ENCODE results near the gene ST7L.
A peak's percentile ranks its signal among the peaks of the same experiment; 100 is the strongest.
"Not testable (repeated sequence)": the region's sequence is repeated elsewhere in the genome, so short reads cannot be mapped to it uniquely, and the experiment has no call there.

ST7L gene, protein sequence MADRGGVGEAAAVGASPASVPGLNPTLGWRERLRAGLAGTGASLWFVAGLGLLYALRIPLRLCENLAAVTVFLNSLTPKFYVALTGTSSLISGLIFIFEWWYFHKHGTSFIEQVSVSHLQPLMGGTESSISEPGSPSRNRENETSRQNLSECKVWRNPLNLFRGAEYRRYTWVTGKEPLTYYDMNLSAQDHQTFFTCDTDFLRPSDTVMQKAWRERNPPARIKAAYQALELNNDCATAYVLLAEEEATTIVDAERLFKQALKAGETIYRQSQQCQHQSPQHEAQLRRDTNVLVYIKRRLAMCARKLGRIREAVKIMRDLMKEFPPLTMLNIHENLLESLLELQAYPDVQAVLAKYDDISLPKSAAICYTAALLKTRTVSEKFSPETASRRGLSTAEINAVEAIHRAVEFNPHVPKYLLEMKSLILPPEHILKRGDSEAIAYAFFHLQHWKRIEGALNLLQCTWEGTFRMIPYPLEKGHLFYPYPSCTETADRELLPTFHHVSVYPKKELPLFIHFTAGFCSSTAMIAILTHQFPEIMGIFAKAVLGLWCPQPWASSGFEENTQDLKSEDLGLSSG

DNA sequence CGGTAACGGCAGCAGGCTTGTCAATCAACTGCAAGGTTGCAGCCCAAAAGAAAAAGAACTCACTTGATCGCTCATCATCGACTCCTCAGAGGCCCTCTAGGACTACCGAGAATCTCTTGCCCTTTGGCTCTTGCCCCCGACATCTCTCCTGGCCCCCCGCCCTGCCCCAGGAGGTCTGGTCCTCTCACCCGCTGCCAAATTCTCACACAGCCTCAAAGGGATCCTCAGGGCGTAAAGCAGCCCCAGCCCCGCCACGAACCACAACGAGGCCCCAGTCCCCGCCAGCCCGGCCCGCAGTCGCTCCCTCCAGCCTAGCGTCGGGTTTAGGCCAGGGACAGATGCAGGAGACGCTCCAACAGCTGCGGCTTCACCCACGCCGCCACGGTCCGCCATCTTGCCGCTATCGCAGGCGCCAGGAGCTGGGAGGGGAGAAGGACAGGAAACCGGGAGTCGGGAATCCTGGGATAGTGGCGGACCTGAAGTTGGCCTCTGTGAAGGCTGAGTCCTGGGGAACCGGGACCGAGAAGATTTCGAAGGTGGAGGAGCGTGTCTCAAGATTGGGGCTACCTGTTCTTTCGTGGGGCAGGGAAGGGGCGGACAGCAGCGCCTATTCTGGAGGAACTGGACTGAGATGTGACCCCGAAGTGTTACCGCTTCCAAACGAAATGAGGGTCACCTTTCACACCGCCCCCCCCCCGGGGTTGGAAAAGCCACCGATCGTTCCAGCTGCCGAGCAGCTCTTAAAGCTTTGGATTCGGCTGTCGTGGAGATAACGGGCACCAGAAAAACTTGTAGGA lies at the start of gene ST7L:
Gene ST7L, minus strand, starts transcription at position 421 of the 797 bp plus-strand sequence. Its CDS starts 28 bp downstream, at position 393.
- H3K27ac ChIP-seq, result peak within 1 kb of the TSS; percentile 90 to 100 (median 99)
- H3K4me3 ChIP-seq, result peak within 1 kb of the TSS; percentile 74 to 97 (median 90)

DNA sequence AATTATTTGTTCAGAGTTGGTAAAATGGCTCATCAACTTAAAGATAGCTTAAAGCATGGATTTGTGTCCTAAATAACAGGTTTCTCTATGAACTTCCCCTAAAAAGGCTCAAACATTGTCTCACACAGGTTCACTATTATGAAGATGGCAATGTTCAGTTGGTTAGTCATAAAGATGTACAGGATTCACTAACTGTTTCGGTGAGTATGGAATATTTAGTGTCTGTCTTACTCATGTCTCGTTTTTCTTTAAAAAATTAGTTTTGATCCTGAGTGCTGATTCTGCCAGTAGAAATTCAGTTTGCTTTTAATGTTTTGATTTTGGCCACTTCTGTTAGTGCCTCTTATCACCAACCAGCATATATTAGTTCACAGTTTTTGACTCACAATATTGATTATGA lies 48.0 kb upstream of the ST7L start:
- Histone ChIP-seq H3K4me3 (no peak overlapping the region), H3K27ac (no peak overlapping the region)

DNA sequence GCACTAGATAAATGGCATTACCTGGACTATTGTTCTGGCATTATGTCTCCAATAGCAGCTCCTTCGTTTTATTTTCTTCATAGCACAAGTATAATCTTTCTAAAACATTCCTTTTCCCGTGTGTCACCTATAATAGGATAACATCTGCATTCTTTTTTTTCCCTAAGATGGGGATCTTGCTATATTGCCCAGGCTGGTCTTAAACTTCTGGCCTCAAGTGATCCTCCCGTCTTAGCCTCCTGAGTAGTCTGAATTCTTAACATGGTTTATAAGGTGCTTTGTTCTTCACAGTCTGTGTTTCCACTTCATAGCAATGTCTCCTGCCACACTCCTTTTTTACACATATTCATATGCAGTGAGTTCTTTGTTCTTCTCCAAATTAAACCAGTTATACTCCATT lies 46.9 kb upstream of the ST7L start:
- no peak overlapping the region for H3K4me3 ChIP-seq
- no peak overlapping the region for H3K27ac ChIP-seq

DNA sequence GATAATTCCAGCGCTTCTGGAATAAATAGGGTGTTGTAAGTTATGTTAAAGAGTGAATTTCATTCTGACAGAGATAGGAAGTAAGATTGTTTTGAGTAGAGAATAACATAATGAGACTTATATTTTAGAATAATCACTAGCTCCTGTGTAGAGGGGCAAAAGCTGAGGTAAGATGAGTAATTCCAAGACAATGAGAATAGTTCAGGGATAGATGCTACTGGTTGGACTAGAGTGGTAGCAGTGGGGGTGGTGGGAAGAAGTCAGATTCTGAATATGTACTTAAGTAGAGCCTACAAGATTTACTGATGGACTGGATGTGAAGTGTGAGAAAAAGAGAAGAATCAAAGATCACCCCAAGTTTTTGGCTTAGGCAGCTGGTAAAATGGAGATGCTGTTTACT lies 32.3 kb upstream of the ST7L start:
- Histone ChIP-seq H3K4me3 (no peak overlapping the region), H3K27ac (no peak overlapping the region)

DNA sequence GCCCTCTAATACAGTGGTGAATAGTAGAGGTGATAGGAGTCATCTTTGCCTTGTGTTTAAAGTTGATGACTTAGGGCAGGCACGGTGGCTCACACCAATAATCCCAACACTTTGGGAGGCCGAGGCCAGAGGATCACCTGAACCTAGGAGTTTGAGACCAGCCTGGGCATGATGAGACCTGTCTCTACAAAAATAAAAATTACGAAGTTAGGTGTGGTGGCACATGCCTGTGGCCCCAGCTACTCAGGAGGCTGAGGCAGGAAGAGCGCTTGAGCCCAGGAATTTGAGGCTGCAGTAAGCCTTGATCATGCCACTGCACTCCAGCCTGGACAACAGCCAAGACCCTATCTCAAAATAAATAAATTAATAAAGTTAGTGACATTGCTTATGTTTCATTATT lies 27.3 kb upstream of the ST7L start:
- Histone ChIP-seq H3K27ac (no peak overlapping the region), H3K4me3 (no peak overlapping the region)

DNA sequence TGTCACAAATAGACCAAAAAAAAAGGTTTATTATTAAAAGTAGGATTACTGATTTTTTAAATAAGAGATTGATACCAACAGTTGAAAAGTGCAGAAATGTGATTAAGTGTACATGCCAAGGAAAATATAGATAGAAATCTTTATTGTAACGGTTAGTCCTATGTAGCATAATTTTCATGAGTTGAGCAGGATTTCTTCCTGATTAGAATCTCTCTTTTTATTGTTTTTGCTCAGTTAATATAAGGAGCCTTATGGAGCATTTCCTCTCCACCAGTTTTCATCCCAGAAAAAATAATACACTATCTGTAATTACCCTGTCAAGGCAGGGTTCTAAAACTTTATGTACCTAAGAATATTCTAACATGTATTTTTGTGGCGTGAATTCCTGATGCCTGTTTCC lies 24.1 kb upstream of the ST7L start:
- no peak overlapping the region for H3K27ac ChIP-seq
- H3K4me3 ChIP-seq, result no peak overlapping the region

DNA sequence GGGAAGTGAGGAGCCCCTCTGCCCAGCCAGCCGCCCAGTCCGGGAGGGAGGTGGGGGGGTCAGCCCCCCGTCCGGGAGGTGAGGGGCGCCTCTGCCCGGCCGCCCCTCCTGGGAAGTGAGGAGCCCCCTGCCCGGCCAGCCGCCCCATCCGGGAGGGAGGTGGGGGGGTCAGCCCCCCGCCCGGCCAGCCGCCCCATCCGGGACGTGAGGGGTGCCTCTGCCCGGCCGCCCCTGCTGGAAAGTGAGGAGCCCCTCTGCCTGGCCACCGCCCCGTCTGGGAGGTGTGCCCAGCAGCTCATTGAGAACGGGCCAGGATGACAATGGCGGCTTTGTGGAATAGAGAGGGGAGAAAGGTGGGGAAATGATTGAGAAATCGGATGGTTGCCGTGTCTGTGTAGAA lies 21.5 kb upstream of the ST7L start:
- peak overlapping the region in 1 of 21 experiments; percentile 54 for H3K27ac ChIP-seq

DNA sequence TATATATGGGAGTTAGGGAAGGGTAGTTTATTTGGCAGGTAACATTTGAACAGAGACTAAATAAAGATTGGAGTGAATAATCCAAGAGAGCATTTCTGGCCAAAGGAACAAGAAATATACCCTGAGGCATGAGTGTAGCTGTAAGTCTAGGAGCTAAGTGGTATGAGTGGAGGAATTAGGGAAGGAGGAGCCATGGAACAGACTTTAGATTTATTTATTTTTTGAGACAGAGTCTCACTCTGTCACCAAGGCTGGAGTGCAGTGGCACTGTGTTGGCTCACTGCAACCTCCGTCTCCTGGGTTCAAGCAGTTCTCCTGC lies 19.1 kb upstream of the ST7L start:
- H3K27ac ChIP-seq, result peak overlapping the region in 2 of 21 experiments; percentile 38 to 73

More for the DNA sequence above, 21.5 kb upstream of the ST7L start:
- not testable (repeated sequence) for H3K4me3 ChIP-seq

DNA sequence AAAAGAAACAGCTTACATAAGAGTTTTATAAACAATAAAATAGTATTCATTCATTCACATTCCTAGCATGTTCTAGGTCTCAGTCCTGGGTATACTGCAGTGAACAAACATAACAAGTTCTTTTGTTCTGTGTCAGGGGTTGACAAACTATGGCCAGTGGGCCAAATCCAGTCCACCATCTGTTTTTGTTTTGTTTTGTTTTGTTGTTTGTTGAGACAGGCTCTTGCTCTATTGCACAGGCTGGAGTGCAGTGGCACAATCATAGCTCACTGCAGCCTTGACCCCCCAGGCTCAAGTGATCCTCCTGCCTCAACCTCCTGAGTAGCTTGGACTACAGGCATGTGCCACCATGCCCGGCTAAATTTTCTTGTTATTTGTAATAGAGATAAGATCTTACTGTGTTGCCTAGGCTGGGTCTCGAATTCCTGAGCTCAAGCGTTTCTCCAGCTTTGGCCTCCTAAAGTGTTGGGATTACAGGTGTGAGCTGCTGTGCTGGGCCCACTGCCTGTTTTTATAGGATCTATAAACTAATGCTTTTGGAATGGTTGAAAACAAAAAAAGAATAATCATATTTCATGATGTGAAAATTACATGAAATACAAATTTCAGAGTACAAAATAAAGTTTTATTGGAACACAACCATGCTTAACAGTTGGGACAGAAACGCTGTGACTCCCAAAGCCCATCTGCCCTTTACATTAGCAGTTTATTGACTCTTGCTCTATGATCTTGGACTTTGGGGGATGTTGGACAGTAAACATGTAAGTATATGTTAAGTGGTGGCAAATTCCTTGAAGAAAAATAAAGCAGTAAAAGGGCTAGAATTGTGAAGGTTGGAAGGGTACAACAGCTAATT lies 18.5 kb upstream of the ST7L start:
- Histone ChIP-seq H3K4me3 (no peak overlapping the region), H3K27ac (peak overlapping the region in 8 of 21 experiments; percentile 1 to 73 (median 24))

More for the DNA sequence above, 19.1 kb upstream of the ST7L start:
- no peak overlapping the region for H3K4me3 ChIP-seq

DNA sequence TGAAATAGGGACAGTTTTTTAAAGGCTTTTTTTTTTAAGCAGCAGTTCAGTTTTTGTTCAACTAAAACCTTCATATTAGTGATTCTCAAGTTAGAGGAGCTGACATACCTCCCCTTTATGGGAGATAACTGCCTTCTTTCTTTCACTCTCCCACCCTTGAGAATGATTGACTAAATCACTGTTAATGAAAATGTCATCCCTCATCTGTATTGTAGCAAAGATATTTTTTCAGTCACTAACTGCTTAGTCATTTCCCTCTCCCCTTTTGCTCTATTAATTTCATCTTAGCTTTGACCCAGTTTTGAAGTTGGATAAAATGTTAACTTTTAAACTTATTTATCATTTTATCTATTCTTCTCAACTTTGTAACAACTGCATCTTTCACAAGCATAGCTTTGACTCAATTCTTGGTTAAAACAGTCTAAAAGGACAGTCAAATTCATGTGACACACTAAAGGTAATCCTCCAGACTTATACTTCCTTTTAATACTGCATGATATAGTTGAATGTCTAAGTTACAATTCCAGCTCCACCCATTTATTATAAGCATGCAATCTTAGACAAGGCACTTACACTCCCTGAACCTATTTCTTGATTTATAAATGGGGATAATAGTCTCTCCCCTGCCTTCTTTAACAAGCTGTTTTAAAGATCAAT lies 17.8 kb upstream of the ST7L start:
- H3K4me3 ChIP-seq, result no peak overlapping the region
- H3K27ac ChIP-seq, result peak overlapping the region in 10 of 21 experiments; percentile 2 to 73 (median 30)

DNA sequence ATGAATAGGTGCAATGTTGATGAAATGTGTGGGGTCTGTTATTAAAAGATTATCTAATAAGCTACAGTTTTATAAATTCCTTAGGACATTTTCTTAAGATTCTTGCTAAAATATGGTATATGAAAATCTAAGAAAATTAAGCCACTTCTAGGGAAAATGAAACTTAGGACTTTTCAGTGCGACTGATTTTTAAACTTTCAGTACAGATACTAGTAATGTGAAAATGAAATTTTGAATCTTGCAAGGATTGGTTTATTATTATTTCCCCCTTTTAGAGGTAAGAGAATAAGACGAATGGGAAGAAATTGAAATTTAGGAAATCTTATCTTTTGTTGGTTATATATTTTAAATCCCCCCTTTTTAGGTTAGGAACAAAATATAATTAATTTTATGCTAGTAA lies 17.1 kb upstream of the ST7L start:
- Histone ChIP-seq H3K27ac (peak overlapping the region in 4 of 21 experiments; percentile 2 to 73 (median 50)), H3K4me3 (no peak overlapping the region)

DNA sequence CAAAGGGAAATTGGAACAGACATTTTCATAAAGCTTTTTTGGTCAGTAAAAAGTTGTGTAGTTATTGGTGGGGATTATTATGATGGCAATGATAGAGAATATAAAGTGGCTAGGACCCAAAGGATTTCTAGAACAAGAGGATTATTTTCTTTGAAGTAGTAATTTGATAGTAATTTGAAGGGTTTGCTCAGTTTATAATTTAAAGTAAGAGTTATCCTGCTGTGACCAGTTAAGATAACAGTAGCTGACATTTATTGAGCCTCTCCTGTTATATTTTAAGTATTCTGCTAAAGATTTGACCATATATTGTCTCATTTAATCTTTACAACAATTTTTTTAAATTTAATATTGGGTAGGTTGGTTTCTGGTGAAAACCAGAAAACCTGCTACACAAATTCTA lies 15.4 kb upstream of the ST7L start:
- Histone ChIP-seq H3K4me3 (no peak overlapping the region), H3K27ac (no peak overlapping the region)

DNA sequence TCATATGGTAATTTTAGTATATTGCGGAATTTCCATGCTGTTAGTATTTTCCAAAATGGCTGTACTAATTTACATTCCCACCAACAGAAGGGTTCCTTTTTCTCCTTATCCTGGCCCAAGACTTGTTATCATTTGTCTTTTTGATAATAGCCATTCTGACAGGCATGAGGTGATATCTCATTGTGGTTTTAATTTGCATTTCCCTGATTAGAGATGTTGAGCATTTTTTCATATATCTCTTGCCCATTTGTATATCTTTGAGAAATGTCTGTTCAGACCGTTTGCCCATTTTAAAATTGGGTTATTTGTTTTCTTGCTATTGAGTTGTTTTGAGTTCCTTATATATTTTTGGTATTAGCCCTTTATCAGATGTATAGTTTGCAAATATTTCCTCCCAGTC lies 14.7 kb upstream of the ST7L start:
- H3K4me3 ChIP-seq, result no peak overlapping the region
- H3K27ac ChIP-seq, result no peak overlapping the region

DNA sequence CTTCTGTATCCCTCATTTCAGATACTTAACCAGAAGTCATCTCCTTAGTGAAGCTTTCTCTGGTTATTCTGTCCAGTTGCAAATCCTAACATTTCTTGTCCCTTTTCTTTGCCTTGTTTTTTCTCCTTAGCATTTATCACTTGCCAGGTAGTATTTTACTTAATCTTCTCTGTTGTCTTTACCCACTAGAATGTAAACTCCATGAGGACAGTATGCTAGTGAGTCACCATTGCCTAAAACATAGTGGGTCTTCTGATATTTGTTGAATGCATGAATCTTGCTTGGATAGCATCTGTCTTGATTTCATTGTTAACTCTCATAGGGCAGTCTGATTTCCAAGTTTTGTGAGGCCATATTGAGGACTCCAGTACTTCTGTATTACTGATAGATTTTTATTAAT lies 10.3 kb upstream of the ST7L start:
- no peak overlapping the region for H3K27ac ChIP-seq
- no peak overlapping the region for H3K4me3 ChIP-seq

DNA sequence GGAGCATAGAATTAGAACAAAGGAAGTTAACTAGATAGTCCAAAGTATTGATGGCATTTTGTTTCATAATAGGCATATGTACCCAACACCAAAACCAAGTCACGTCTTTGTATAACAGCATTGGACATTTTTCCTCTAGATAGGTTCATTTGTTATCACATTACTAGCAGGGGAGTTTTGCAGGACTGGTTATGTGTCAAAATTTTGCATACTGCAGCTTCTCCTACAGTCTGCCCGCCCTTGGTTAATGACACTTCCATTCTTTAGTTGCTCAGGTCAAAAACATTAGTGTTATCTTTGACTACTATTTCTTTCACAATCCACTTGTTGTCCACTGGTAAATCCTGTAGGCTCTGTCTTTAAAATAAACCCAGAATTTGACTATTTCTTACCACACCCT lies 9.6 kb upstream of the ST7L start:
- no peak overlapping the region for H3K4me3 ChIP-seq
- peak overlapping the region in 1 of 21 experiments; percentile 32 for H3K27ac ChIP-seq

DNA sequence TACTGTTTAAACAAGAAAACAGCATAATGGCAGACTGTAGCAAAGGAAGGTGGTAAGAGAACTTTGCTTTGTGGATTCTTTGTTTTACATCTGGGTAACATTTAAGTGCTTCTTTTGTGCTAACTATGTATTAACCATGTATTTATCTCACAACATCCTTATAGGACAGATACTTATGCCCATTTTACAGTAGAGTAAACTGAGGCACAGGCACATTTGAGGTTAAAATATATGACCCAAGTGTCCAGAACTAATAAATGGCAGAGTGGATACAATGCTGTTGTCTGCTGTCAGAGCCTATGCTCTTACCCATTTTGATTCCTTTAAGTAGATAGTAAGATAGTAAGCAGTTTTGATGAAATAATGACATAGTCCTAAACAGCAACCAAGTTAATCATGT lies 7.9 kb upstream of the ST7L start:
- Histone ChIP-seq H3K4me3 (no peak overlapping the region), H3K27ac (peak overlapping the region in 1 of 21 experiments; percentile 7)

DNA sequence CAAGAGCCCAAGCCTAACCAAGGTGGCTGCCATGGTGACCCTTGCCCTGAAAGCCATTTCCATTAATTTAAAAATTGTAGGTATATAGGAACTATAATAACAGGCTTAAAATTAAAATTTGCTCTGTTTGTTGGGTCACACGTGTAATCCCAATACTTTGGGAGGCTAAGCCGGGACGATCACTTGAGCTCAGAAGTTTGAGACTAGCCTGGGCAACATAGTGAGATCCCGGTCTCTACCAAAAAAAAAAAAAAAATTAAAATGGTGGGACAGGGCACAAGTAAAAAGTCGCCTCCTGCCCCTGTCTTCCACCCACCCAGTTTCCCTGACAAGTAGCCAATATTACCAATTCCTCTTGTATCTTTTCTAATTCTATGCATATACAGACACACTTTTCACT lies 7.3 kb upstream of the ST7L start:
- Histone ChIP-seq H3K4me3 (no peak overlapping the region), H3K27ac (no peak overlapping the region)

DNA sequence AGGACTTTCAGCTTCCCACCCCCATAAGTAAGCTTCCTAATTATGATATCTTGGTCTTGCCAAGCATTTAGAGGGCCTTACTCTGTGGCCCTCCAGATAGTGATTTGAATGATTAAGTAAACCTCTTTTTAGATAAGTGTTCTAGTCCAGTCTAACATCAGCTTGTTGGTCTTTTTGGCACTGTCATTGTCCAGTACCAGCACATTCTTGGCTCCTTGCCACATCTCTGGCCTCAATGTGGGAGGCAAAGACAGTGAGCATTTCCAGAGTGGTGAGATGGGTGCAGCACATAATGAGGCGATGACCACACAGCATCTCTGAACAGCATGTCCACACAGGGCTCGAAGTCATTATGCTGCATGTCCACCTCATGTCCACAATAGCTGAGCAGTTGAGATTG lies 6.8 kb upstream of the ST7L start:
- no peak overlapping the region for H3K4me3 ChIP-seq
- no peak overlapping the region for H3K27ac ChIP-seq

DNA sequence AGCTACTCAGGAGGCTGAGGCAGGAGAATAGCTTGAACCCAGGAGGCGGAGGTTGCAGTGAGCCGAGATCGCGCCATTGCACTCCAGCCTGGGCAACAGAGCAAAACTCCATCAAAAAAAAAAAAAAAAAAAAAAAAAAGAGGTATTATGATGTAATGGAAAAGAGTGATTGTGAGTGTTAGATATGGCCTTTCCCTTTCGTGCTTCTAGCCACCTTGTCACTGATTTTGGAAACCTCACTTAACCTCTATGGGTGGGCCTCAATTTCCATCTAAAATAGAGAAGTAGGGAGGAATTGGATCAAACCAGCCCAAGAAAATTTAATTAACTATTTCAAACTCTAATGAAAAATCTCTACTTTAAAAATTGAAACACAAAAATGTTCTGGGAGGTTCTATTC lies 5.6 kb upstream of the ST7L start:
- not testable (repeated sequence) for H3K4me3 ChIP-seq, H3K27ac ChIP-seq

All from skin epidermis (tissue), 12 donors.